ENCODE data around the gene ALDH1A3. TPM values are rescaled to one million over a fixed set of nuclear protein-coding genes. Genes with fewer than 3 reads are reported as not detected.

The ALDH1A3 gene
- total and polyA plus RNA-seq, 2 of the 4 experiments (the other 2 are of a cell fraction), result 3.1 to 5.0 TPM

DNA sequence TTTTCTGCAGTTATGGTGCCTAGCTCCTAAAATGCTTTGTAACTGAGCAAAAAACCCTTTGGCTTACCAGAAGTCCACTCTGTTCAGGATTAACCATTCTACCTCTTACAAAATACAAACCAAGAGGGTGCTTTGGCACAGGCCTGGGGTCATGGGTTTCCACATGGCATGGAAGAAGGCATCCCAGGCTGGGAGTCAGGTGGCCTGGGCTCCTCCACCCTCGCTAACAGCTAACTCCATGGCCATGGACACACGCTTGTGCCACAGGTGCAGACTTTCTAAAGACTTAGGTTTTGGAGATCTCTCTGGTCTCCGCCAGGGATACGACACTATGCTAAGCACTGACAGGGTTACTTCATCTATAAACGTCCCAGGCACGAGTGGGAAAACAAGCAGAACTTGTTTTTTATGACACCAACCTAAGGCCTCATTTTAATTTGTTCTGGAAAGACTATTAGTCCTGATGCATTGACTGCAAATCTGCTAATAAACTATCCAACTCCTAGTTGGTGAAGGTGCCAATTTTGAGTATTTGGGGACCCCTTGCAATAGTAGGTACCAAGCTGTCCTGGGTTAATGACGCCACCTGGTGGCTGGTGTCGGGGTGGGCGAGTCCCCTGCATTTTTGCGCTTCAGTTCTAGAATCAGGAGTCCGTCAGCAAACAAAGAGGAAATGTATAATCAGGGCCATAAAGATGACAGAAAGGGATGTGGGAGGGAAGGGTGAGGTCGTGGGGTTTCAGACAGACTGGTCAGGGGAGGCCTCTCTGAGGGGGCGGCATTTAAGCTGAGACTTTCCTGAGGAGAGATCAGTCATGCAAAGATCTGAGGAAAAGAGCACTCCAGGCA is 10.3 kb upstream of the ALDH1A3 start (continued):
- no peak for TF ChIP-seq USF2 (IDR thresholded peaks at IDR 0.05; ENCODE audit: low read depth, low read length)

DNA sequence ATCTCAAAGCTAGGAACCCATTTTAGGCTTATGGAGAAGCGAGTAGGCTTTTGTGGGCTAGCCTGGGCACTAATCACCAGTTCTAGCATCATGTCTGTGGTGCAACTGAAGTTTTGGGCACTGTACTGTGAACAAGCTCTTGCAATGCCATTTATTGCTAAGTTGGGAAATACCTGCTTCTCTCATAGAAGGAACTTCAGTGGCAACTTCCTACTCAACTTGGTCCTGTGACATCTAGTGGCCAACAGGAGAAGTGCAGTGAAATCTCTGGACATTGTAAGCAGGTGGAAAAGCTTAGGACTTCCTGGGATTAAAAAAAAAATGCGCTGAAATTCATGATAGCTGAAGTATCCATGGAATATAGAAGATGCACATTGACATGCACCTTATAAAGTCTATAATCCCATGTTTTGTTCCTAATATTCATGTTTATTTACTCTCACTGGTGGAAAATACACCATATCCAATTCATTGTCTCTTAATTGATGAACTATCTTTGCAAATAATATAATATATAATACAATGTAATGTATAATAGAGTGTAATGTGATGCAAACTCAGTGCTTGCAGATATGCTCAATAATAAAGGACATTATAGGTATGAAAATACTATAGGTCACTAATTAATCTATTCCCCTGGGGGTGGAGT is 6.5 kb upstream of the ALDH1A3 start:
- H4K8ac ChIP-seq (ENCODE audit: low read depth in 2 of 2, low read length in 2 of 2), result peak overlapping the region in 1 of 2 experiments; percentile 32; a peak in 1 of 4 replicates
- WGBS, 2 experiments (ENCODE audit: extremely low coverage in 2 of 2, insufficient read length in 1 of 2), result no CpG with 5 or more reads among the region's 2 CpGs
- no peak overlapping the region for H2BK5ac ChIP-seq (ENCODE audit: low read depth, low read length, poor library complexity, severe bottlenecking)
- no peak overlapping the region for H3K56ac ChIP-seq (ENCODE audit: extremely low read depth, insufficient read depth, low read length)
- no peak overlapping the region for H3K4me2 ChIP-seq (ENCODE audit: low read depth, low read length)
- H4K20me1 ChIP-seq (ENCODE audit: insufficient read depth, low read length), result no peaks in the 10 kb centered on the region
- ChIA-PET CTCF (interaction anchor here (0.6 to 1.6 kb wide), 19 partner anchors 10 to 1605 kb away, joined by 3 to 15 read pairs (median 4); no protein-coding TSS in a partner anchor), POLR2A (ENCODE audit: unreplicated experiment) (no interaction called here)
- ATAC-seq (ENCODE audit: low read depth), result peak; percentile 92
- no peak overlapping the region for H2AFZ ChIP-seq (replicated peaks; ENCODE audit: low read length, poor library complexity)
- H2AK9ac ChIP-seq (replicated peaks; ENCODE audit: low read depth, low read length, poor library complexity), result no peak overlapping the region
- no peak for TF ChIP-seq USF2 (IDR thresholded peaks at IDR 0.05; ENCODE audit: low read depth, low read length)
- peak; percentile 98 for TF ChIP-seq SMC3 (IDR thresholded peaks at IDR 0.05; ENCODE audit: low read depth, low read length)
- TF ChIP-seq RAD21 (IDR thresholded peaks at IDR 0.05; ENCODE audit: low read length), result peak; percentile 86
- TF ChIP-seq BHLHE40 (IDR thresholded peaks at IDR 0.05; ENCODE audit: low read depth, low read length), result no peak
- TF ChIP-seq, protein P1, sequence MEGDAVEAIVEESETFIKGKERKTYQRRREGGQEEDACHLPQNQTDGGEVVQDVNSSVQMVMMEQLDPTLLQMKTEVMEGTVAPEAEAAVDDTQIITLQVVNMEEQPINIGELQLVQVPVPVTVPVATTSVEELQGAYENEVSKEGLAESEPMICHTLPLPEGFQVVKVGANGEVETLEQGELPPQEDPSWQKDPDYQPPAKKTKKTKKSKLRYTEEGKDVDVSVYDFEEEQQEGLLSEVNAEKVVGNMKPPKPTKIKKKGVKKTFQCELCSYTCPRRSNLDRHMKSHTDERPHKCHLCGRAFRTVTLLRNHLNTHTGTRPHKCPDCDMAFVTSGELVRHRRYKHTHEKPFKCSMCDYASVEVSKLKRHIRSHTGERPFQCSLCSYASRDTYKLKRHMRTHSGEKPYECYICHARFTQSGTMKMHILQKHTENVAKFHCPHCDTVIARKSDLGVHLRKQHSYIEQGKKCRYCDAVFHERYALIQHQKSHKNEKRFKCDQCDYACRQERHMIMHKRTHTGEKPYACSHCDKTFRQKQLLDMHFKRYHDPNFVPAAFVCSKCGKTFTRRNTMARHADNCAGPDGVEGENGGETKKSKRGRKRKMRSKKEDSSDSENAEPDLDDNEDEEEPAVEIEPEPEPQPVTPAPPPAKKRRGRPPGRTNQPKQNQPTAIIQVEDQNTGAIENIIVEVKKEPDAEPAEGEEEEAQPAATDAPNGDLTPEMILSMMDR (conservative IDR thresholded peaks at IDR 0.05; ENCODE audit: low read depth, low read length), result peak; percentile 89
- TF ChIP-seq CEBPB (IDR thresholded peaks at IDR 0.05; ENCODE audit: low read depth, low read length), result peak; percentile 91
- H3K4me1 ChIP-seq (ENCODE audit: control insufficient read depth, insufficient read depth, low read length), result no peaks in the 10 kb centered on the region
- H3K4me3 ChIP-seq (ENCODE audit: insufficient read depth, low read depth, low read length), result no peak overlapping the region
- no peak overlapping the region for H3K27ac ChIP-seq (ENCODE audit: insufficient read depth, low read length)
- 0 out of 2 replicates have a peak overlapping the region, but pooled peaks have one; percentile 18 for H2AK5ac ChIP-seq (ENCODE audit: low read depth, low read length)
- no peak overlapping the region for H3K23ac ChIP-seq (ENCODE audit: low read depth, low read length)
- in situ Hi-C loops (cut with MboI; ENCODE audit: low sequenced_read_pairs), result loop anchor here (10.0 kb wide), 1 partner anchor 208 kb away; no protein-coding TSS in a partner anchor
- BruUV-seq (replicated peaks), result no TSS peak
- H3K14ac ChIP-seq (replicated peaks; ENCODE audit: low read depth, low read length), result no peak overlapping the region
- peak; percentile 87 for DNase-seq
- dilution Hi-C loops (cut with HindIII; ENCODE audit: low sequenced_read_pairs, unreplicated experiment), result no loop called here
- peak overlapping the region; percentile 35; the same call in 1 of the 2 replicates for H2BK20ac ChIP-seq (ENCODE audit: low read depth, low read length)
- no peak overlapping the region for H4K91ac ChIP-seq (ENCODE audit: insufficient read depth, low read depth, low read length)
- no peak overlapping the region for H3K9ac ChIP-seq (ENCODE audit: low read depth, low read length)
- H3K9me1 ChIP-seq (ENCODE audit: insufficient read depth, low read length), result 0 out of 2 replicates have a peak, but pooled peaks cover 2% of the 10 kb centered on the region
- no peak overlapping the region for H2BK15ac ChIP-seq (ENCODE audit: low read depth, low read length)
- H3K36me3 ChIP-seq (ENCODE audit: control insufficient read depth, insufficient read depth, low read length), result no peaks in the 10 kb centered on the region
- peaks cover 33% of the 10 kb centered on the region for H3K27me3 ChIP-seq (ENCODE audit: control insufficient read depth, insufficient read depth, low read length)
- intact Hi-C loops (cut with micrococcal nuclease), result loop anchor here (1.0 kb wide), 5 partner anchors 114 to 245 kb away; no protein-coding TSS in a partner anchor
- H3K18ac ChIP-seq (ENCODE audit: low read depth, low read length), result no peak overlapping the region
- H2BK120ac ChIP-seq (ENCODE audit: low read depth, low read length), result peak overlapping the region; percentile 13; the same call in 1 of the 2 replicates
- H4K5ac ChIP-seq (ENCODE audit: low read depth, low read length), result no peak overlapping the region
- 0 out of 2 replicates have a peak, but pooled peaks cover 5% of the 10 kb centered on the region for H3K9me3 ChIP-seq (ENCODE audit: control insufficient read depth, insufficient read depth, low read length)
- H3K4ac ChIP-seq (ENCODE audit: low read depth, low read length), result no peak overlapping the region
- H3K79me1 ChIP-seq (ENCODE audit: low read depth in 1 of 2, low read length in 2 of 2), result no peaks in the 10 kb centered on the region

All from IMR-90 (cell line).